GM23338 (cell line): ENCODE data around the gene CCDC183. TPM values are rescaled to one million over a fixed set of nuclear protein-coding genes. Genes with fewer than 3 reads are reported as not detected.

ENCODE experiments used
- ATAC-seq: fragments of 200-7000 bp; cut with Tn5 transposase; 3 replicates; pipeline ENCODE4 v1.9.1; 2020
- DNase-seq: peaks from one replicate; pipeline ENCODE4 v3.0.0-alpha.2; 2015; ENCODE audit warnings: low spot score
- H2AFZ ChIP-seq: fragments of 200-600 bp; sonication (generic); 2 replicates; pipeline ENCODE4 v1.8.0; 2016; ENCODE audit warnings: antibody characterized with exemption, mild to moderate bottlenecking, moderate library complexity
- H3F3A ChIP-seq: fragments of 200-600 bp; sonication (generic); replicated peaks from 2 replicates; pipeline ENCODE4 v1.8.0; 2017; ENCODE audit warnings: antibody characterized with exemption, mixed run types, low read depth
- H3K27ac ChIP-seq: fragments of 200-600 bp; sonication (generic); 2 replicates; pipeline ENCODE4 v1.6.1; 2016; ENCODE audit warnings: low read depth
- H3K27me3 ChIP-seq: fragments of 200-600 bp; sonication (generic); 2 replicates; pipeline ENCODE4 v1.8.0; 2016; ENCODE audit warnings: mild to moderate bottlenecking, mixed run types, moderate library complexity; ENCODE audit not compliant: insufficient read depth
- H3K36me3 ChIP-seq: fragments of 200-600 bp; sonication (generic); 2 replicates; pipeline ENCODE4 v1.8.0; 2016; ENCODE audit warnings: mild to moderate bottlenecking; ENCODE audit not compliant: insufficient read depth
- H3K4me1 ChIP-seq: fragments of 200-600 bp; sonication (generic); 2 replicates; pipeline ENCODE4 v1.8.0; 2016; ENCODE audit warnings: mild to moderate bottlenecking, moderate library complexity; ENCODE audit not compliant: insufficient read depth
- H3K4me2 ChIP-seq: fragments of 200-600 bp; sonication (generic); 2 replicates; pipeline ENCODE4 v1.7.1; 2017; ENCODE audit warnings: mixed run types
- H3K4me3 ChIP-seq: fragments of 200-600 bp; sonication (generic); 2 replicates; pipeline ENCODE4 v1.6.1; 2016; ENCODE audit warnings: mixed run types
- H3K79me2 ChIP-seq: fragments of 200-600 bp; sonication (generic); replicated peaks from 2 replicates; pipeline ENCODE4 v1.8.0; 2017; ENCODE audit warnings: mild to moderate bottlenecking; ENCODE audit not compliant: insufficient read depth
- H3K9me2 ChIP-seq: fragments of 200-600 bp; sonication (generic); 2 replicates; pipeline ENCODE4 v1.8.0; 2017; ENCODE audit not compliant: insufficient read depth
- H4K20me1 ChIP-seq: fragments of 200-600 bp; sonication (generic); replicated peaks from 2 replicates; pipeline ENCODE4 v1.8.0; 2017; ENCODE audit warnings: mild to moderate bottlenecking; ENCODE audit not compliant: insufficient read depth
- H3K27ac Mint-ChIP-seq: 2 replicates; pipeline ENCODE4 v1.8.0; 2020; ENCODE audit warnings: inconsistent platforms, mild to moderate bottlenecking, moderate library complexity, mixed read lengths
- H3K27me3 Mint-ChIP-seq: 3 replicates; pipeline ENCODE4 v1.8.0; 2022; ENCODE audit warnings: low read depth, mild to moderate bottlenecking, moderate library complexity, mixed read lengths, inconsistent platforms; ENCODE audit not compliant: insufficient read depth, poor library complexity
- H3K36me3 Mint-ChIP-seq: 3 replicates; pipeline ENCODE4 v1.8.0; 2021; ENCODE audit warnings: low read depth, mild to moderate bottlenecking, inconsistent platforms, moderate library complexity, mixed read lengths
- H3K4me1 Mint-ChIP-seq: 3 replicates; pipeline ENCODE4 v1.8.0; 2020; ENCODE audit warnings: mild to moderate bottlenecking, inconsistent platforms, mixed read lengths
- H3K4me3 Mint-ChIP-seq: 3 replicates; pipeline ENCODE4 v1.8.0; 2021; ENCODE audit warnings: moderate library complexity, mild to moderate bottlenecking, inconsistent platforms, mixed read lengths
- H3K9me3 Mint-ChIP-seq: 3 replicates; pipeline ENCODE4 v1.8.0; 2020; ENCODE audit warnings: moderate library complexity, mild to moderate bottlenecking, inconsistent platforms, mixed read lengths
- CREB1 ChIP-seq: fragments of 250-450 bp; sonication (Bioruptor Pico); IDR thresholded peaks from 2 replicates; pipeline ENCODE4 v1.5.0; 2020; ENCODE audit warnings: low read depth, mild to moderate bottlenecking, moderate library complexity
- ETS1 ChIP-seq: IDR thresholded peaks from 2 replicates; pipeline ENCODE4 v1.6.1; 2016; ENCODE audit warnings: antibody characterized with exemption
- EZH2 ChIP-seq: fragments of 200-600 bp; sonication (generic); IDR thresholded peaks from one replicate; pipeline ENCODE4 v1.8.0; 2017; ENCODE audit warnings: antibody characterized with exemption, mild to moderate bottlenecking, low read depth; ENCODE audit not compliant: unreplicated experiment
- JUNB ChIP-seq: IDR thresholded peaks from one replicate; pipeline ENCODE4 v1.6.1; 2016; ENCODE audit warnings: antibody characterized with exemption; ENCODE audit not compliant: unreplicated experiment
- POLR2AphosphoS5 ChIP-seq: IDR thresholded peaks from 2 replicates; pipeline ENCODE4 v1.6.1; 2016; ENCODE audit warnings: antibody characterized with exemption, low read depth
- REST ChIP-seq: IDR thresholded peaks from one replicate; pipeline ENCODE4 v1.6.1; 2018; ENCODE audit warnings: antibody characterized with exemption; ENCODE audit not compliant: unreplicated experiment
- STAT1 ChIP-seq: IDR thresholded peaks from one replicate; pipeline ENCODE4 v1.6.1; 2016; ENCODE audit warnings: antibody characterized with exemption; ENCODE audit not compliant: unreplicated experiment
- ZNF114 ChIP-seq: fragments of 250-450 bp; sonication (Bioruptor Pico); IDR thresholded peaks from 2 replicates; pipeline ENCODE4 v1.5.0; 2020; ENCODE audit warnings: mild to moderate bottlenecking, moderate library complexity
- ZNF331 ChIP-seq: fragments of 250-450 bp; sonication (Bioruptor Pico); IDR thresholded peaks from 2 replicates; pipeline ENCODE4 v1.5.0; 2020; ENCODE audit warnings: low read depth, mild to moderate bottlenecking, moderate library complexity
- polyA plus RNA-seq: library from polyadenylated mRNA; unstranded; fragments of >200 nt; fragmentation: Nextera tagmentation; extraction: Ambion mirVana; gene quantifications from 2 replicates; pipeline ENCODE4 v1.2.1, GENCODE V29; 2016
- total RNA-seq: library from RNA; depleted of rRNA; stranded (reverse); fragments of >200 nt; shearing (Covaris generic); gene quantifications from 2 replicates; pipeline ENCODE4 v1.2.3, GENCODE V29; 2014

Gene CCDC183
- total and polyA plus RNA-seq, 2 experiments from 2014 or later = 1.1 to 1.2 TPM

GRCh38 chr9:136799079-136799853 lies 3.1 kb downstream of the CCDC183 start:
- Histone ChIP-seq H3K36me3 (no peaks in the 10 kb centered on the region), H3K79me2 (no peaks in the 10 kb centered on the region), H3K4me1 (peaks cover 16% of the 10 kb centered on the region), H4K20me1 (no peaks in the 10 kb centered on the region; the same call in 1 of the 2 replicates), H3K9me2 (no peaks in the 10 kb centered on the region), H3K4me3 (peak overlapping the region; percentile 89), H3K27ac (no peak overlapping the region), H3K27me3 (peaks cover 13% of the 10 kb centered on the region), H2AFZ (peak overlapping the region; percentile 89), H3F3A (peaks cover 10% of the 10 kb centered on the region; the same call in 1 of the 2 replicates), H3K4me2 (peak overlapping the region; percentile 99)
- Mint-ChIP-seq H3K27me3 (peaks cover 34% of the 10 kb centered on the region), H3K4me1 (peaks cover 21% of the 10 kb centered on the region), H3K4me3 (peak overlapping the region; percentile 88), H3K9me3 (no peaks in the 10 kb centered on the region), H3K36me3 (no peaks in the 10 kb centered on the region; the same call in 2 of the 3 replicates), H3K27ac (no peak overlapping the region)
- DNase-seq (peak; percentile 64), ATAC-seq (peak; percentile 22)
- TF ChIP-seq EZH2 (no peak), ZNF331 (no peak), CREB1 (no peak), STAT1 (no peak)

GRCh38 chr9:136799854-136800657 lies 3.9 kb downstream of the CCDC183 start:
- H3K27ac ChIP-seq = no peak overlapping the region
- Mint-ChIP-seq H3K36me3 (no peaks in the 10 kb centered on the region; the same call in 2 of the 3 replicates), H3K9me3 (no peaks in the 10 kb centered on the region), H3K27ac (peak overlapping the region; percentile 92), H3K4me1 (peaks cover 19% of the 10 kb centered on the region), H3K4me3 (peak overlapping the region; percentile 88), H3K27me3 (peaks cover 32% of the 10 kb centered on the region)
- no peaks in the 10 kb centered on the region for H3K79me2 ChIP-seq
- H3K36me3 ChIP-seq = no peaks in the 10 kb centered on the region
- TF ChIP-seq ZNF114 (CRISPR knock-in tag) (no peak), POLR2AphosphoS5 (peak; percentile 74)
- peak; percentile 68 for ATAC-seq
- peaks cover 13% of the 10 kb centered on the region for H3K27me3 ChIP-seq
- no peaks in the 10 kb centered on the region for H3K9me2 ChIP-seq
- H3K4me1 ChIP-seq = peaks cover 16% of the 10 kb centered on the region
- H3K4me2 ChIP-seq = peak overlapping the region; percentile 99
- peak overlapping the region; percentile 89 for H3K4me3 ChIP-seq
- H4K20me1 ChIP-seq = no peaks in the 10 kb centered on the region; the same call in 1 of the 2 replicates
- H2AFZ ChIP-seq = peak overlapping the region; percentile 94
- H3F3A ChIP-seq = peaks cover 10% of the 10 kb centered on the region; the same call in 1 of the 2 replicates
- peak; percentile 94 for DNase-seq

GRCh38 chr9:136802321-136802720 lies 6.2 kb downstream of the CCDC183 start:
- ATAC-seq = no peak
- Mint-ChIP-seq H3K27ac (no peak overlapping the region; the same call in 1 of the 2 replicates), H3K4me3 (no peak overlapping the region), H3K27me3 (peaks cover 37% of the 10 kb centered on the region), H3K9me3 (no peaks in the 10 kb centered on the region; the same call in 2 of the 3 replicates), H3K4me1 (peaks cover 11% of the 10 kb centered on the region; the same call in 2 of the 3 replicates), H3K36me3 (peaks cover 4% of the 10 kb centered on the region; the same call in 2 of the 3 replicates)
- DNase-seq = no peak
- no peak for TF ChIP-seq ZNF114 (CRISPR knock-in tag)
- TF ChIP-seq REST = no peak
- TF ChIP-seq JUNB = no peak
- no peak for TF ChIP-seq CREB1
- no peak for TF ChIP-seq ETS1
- TF ChIP-seq POLR2AphosphoS5 = peak; percentile 23; the same call in 1 of the 2 replicates
- TF ChIP-seq EZH2 = no peak
- peaks cover 10% of the 10 kb centered on the region; the same call in 1 of the 2 replicates for H3F3A ChIP-seq
- H3K36me3 ChIP-seq = no peaks in the 10 kb centered on the region
- H3K4me3 ChIP-seq = no peak overlapping the region
- H3K4me1 ChIP-seq = peaks cover 12% of the 10 kb centered on the region
- no peaks in the 10 kb centered on the region for H3K79me2 ChIP-seq
- H3K4me2 ChIP-seq = no peak overlapping the region
- H3K9me2 ChIP-seq = no peaks in the 10 kb centered on the region
- H3K27me3 ChIP-seq = peaks cover 13% of the 10 kb centered on the region
- no peak overlapping the region for H3K27ac ChIP-seq
- H4K20me1 ChIP-seq = no peaks in the 10 kb centered on the region
- H2AFZ ChIP-seq = no peak overlapping the region
